Gastroesophageal sphincter (tissue), 3 donors: ENCODE measurements around the gene KRT31.

ENCODE experiments used
- CTCF ChIP-seq, 4 experiments: fragments of 200-600 bp in 2 of 4; fragments of 450-650 bp in 2 of 4; sonication (generic) in 1 of 4; IDR thresholded peaks; one replicate each; pipeline ENCODE4 v1.5.1; 2017 to 2019; ENCODE audit warnings: antibody characterized with exemption in 4 of 4, mild to moderate bottlenecking in 2 of 4, moderate library complexity in 2 of 4
- EP300 ChIP-seq: sonication (generic); formaldehyde crosslinking; IDR thresholded peaks from one replicate; pipeline ENCODE4 v1.6.1; 2017; ENCODE audit warnings: antibody characterized with exemption, mild to moderate bottlenecking

- TF ChIP-seq CTCF (IDR thresholded peaks at IDR 0.05) (no peak), EP300 (no peak)
Observed at GRCh38 chr17:41429667-41430066, 32.3 kb upstream of the KRT31 start.
